Calu3 (cell line): Measurements from ENCODE around the gene THADA. TPM values are rescaled to one million over a fixed set of nuclear protein-coding genes. Genes with fewer than 3 reads are reported as not detected.
"Not testable (repeated sequence)": the region's sequence is repeated elsewhere in the genome, so short reads cannot be mapped to it uniquely, and the experiment has no call there.

Experiments used
- BruUV-seq: library from RNA; stranded (reverse); fragments of 400-500 nt; replicated peaks from 2 replicates; lab custom pipeline; 2021; lab: Mats Ljungman, UMichigan
- CTCF ChIA-PET: fragments of 300-600 bp; sonication (Branson Sonifier 250); formaldehyde crosslinking; loops from one replicate; lab custom pipeline; 2022; ENCODE audit warnings: antibody characterized with exemption; lab: Charles Lee
- DNase-seq: peaks from one replicate; pipeline ENCODE4 v3.0.0; 2022
- H3K27ac Mint-ChIP-seq: one replicate; pipeline ENCODE4 v1.8.0; 2022; ENCODE audit warnings: mixed read lengths; ENCODE audit not compliant: unreplicated experiment
- H3K27me3 Mint-ChIP-seq: one replicate; pipeline ENCODE4 v1.8.0; 2022; ENCODE audit warnings: mixed read lengths; ENCODE audit not compliant: unreplicated experiment
- H3K36me3 Mint-ChIP-seq: one replicate; pipeline ENCODE4 v1.8.0; 2022; ENCODE audit warnings: mild to moderate bottlenecking, moderate library complexity, mixed read lengths; ENCODE audit not compliant: insufficient read depth, unreplicated experiment
- H3K4me1 Mint-ChIP-seq: one replicate; pipeline ENCODE4 v1.8.0; 2022; ENCODE audit warnings: mild to moderate bottlenecking, low read depth, mixed read lengths; ENCODE audit not compliant: unreplicated experiment
- H3K4me3 Mint-ChIP-seq: one replicate; pipeline ENCODE4 v1.8.0; 2022; ENCODE audit warnings: mild to moderate bottlenecking, low read depth, moderate library complexity, mixed read lengths; ENCODE audit not compliant: unreplicated experiment
- H3K9me3 Mint-ChIP-seq: one replicate; pipeline ENCODE4 v1.8.0; 2022; ENCODE audit warnings: low read depth, mixed read lengths; ENCODE audit not compliant: unreplicated experiment
- CTCF ChIP-seq: fragments of 200-600 bp; IDR thresholded peaks from one replicate; pipeline ENCODE4 v1.8.0; 2022; ENCODE audit warnings: antibody characterized with exemption; ENCODE audit not compliant: unreplicated experiment
- intact Hi-C: fragments of 100-400 bp; cut with micrococcal nuclease; formaldehyde crosslinking; loops from one replicate; pipeline ENCODE4 v1.10.0; 2022; ENCODE audit not compliant: unreplicated experiment
- total RNA-seq: library from RNA; stranded (reverse); gene quantifications from 2 replicates; pipeline ENCODE4 v1.2.3, GENCODE V29; 2022

Gene THADA
- total RNA-seq, 1 experiment from 2014 or later, result 35.5 TPM

- BruUV-seq, result no TSS peak
- TF ChIP-seq CTCF, result no peak
- Mint-ChIP-seq H3K27ac (no peak overlapping the region), H3K4me3 (no peak overlapping the region), H3K27me3 (no peaks in the 10 kb centered on the region), H3K9me3 (no peaks in the 10 kb centered on the region), H3K4me1 (peaks cover 1% of the 10 kb centered on the region), H3K36me3 (no peaks in the 10 kb centered on the region)
- intact Hi-C loops, result no loop called here
- CTCF ChIA-PET, result no interaction called here
- DNase-seq, result no peak
Observed at GRCh38 chr2:43397821-43398220, 198.0 kb downstream of the THADA start.

GRCh38 chr2:43397411-43397810, 198.4 kb downstream of the THADA start:
- Mint-ChIP-seq H3K9me3 (no peaks in the 10 kb centered on the region), H3K36me3 (peaks cover 1% of the 10 kb centered on the region), H3K4me3 (no peak overlapping the region), H3K27me3 (no peaks in the 10 kb centered on the region), H3K27ac (no peak overlapping the region), H3K4me1 (peaks cover 5% of the 10 kb centered on the region)
- DNase-seq, result no peak
- TF ChIP-seq CTCF, result no peak
- intact Hi-C loops, result no loop called here
- CTCF ChIA-PET, result no interaction called here
- no TSS peak for BruUV-seq

GRCh38 chr2:43396344-43396743, 199.5 kb downstream of the THADA start:
- BruUV-seq, H3K27me3 Mint-ChIP-seq, H3K9me3 Mint-ChIP-seq, intact Hi-C loops, CTCF ChIA-PET, H3K27ac Mint-ChIP-seq, H3K36me3 Mint-ChIP-seq, H3K4me3 Mint-ChIP-seq, DNase-seq: not testable (repeated sequence)
- peaks cover 16% of the 10 kb centered on the region for H3K4me1 Mint-ChIP-seq

GRCh38 chr2:43393918-43394317, 201.9 kb downstream of the THADA start:
- intact Hi-C loops, result no loop called here
- H3K4me1 Mint-ChIP-seq, result peaks cover 27% of the 10 kb centered on the region
- H3K4me3 Mint-ChIP-seq, result no peak overlapping the region
- no peak for DNase-seq
- CTCF ChIA-PET, result no interaction called here
- no TSS peak for BruUV-seq
- H3K9me3 Mint-ChIP-seq, result no peaks in the 10 kb centered on the region
- peaks cover 4% of the 10 kb centered on the region for H3K36me3 Mint-ChIP-seq
- no peak overlapping the region for H3K27ac Mint-ChIP-seq
- H3K27me3 Mint-ChIP-seq, result no peaks in the 10 kb centered on the region
- no peak for TF ChIP-seq CTCF

GRCh38 chr2:43391878-43392215, 204.0 kb downstream of the THADA start:
- no peak for DNase-seq
- no peaks in the 10 kb centered on the region for H3K27me3 Mint-ChIP-seq
- H3K4me3 Mint-ChIP-seq, result no peak overlapping the region
- intact Hi-C loops, result no loop called here
- H3K27ac Mint-ChIP-seq, result no peak overlapping the region
- H3K36me3 Mint-ChIP-seq, result peaks cover 4% of the 10 kb centered on the region
- H3K9me3 Mint-ChIP-seq, result no peaks in the 10 kb centered on the region
- CTCF ChIA-PET, result no interaction called here
- peaks cover 36% of the 10 kb centered on the region for H3K4me1 Mint-ChIP-seq
- BruUV-seq, result no TSS peak
- TF ChIP-seq CTCF, result no peak
